GM12878 (cell line): ENCODE results near the gene ENDOD1. TPM values are rescaled to one million over a fixed set of nuclear protein-coding genes. Genes with fewer than 3 reads are reported as not detected.

Source experiments
- BMI1 ChIP-seq: fragments of 450-650 bp; IDR thresholded peaks from 2 replicates; pipeline ENCODE4 v1.6.1; 2016; ENCODE audit warnings: mild to moderate bottlenecking, moderate library complexity, borderline replicate concordance
- CBX3 ChIP-seq: fragments of 200-600 bp; sonication (generic); IDR thresholded peaks from 2 replicates; pipeline ENCODE4 v1.6.1; 2016; ENCODE audit warnings: low read depth, borderline replicate concordance
- CBX5 ChIP-seq: sonication (generic); IDR thresholded peaks from 2 replicates; pipeline ENCODE4 v1.6.1; 2016; ENCODE audit warnings: low read depth, moderate library complexity, mild to moderate bottlenecking, inconsistent platforms
- EGR1 ChIP-seq, 2 experiments: IDR thresholded peaks; 1 replicate in 1 of 2; 2 replicates in 1 of 2; pipeline ENCODE4 v1.6.1; 2011 to 2012; ENCODE audit warnings: low read depth in 2 of 2, low read length in 2 of 2, borderline replicate concordance in 1 of 2, mild to moderate bottlenecking in 1 of 2, moderate library complexity in 1 of 2
- ELK1 ChIP-seq: IDR thresholded peaks from 2 replicates; pipeline ENCODE4 v1.6.1; 2012; ENCODE audit warnings: low read depth, low read length, improper control_type of control experiment
- IKZF1 ChIP-seq: fragments of 450-650 bp; conservative IDR thresholded peaks from 2 replicates; pipeline ENCODE4 v1.6.1; 2017; ENCODE audit warnings: antibody characterized with exemption, mild to moderate bottlenecking
- LARP7 ChIP-seq: fragments of 450-650 bp; IDR thresholded peaks from 2 replicates; pipeline ENCODE4 v1.6.1; 2017; ENCODE audit warnings: mild to moderate bottlenecking
- MXI1 ChIP-seq: fragments of 150-350 bp; IDR thresholded peaks from 2 replicates; pipeline ENCODE4 v1.6.1; 2011; ENCODE audit warnings: low read depth, mild to moderate bottlenecking, inconsistent platforms, low read length, improper control_type of control experiment
- PAX8 ChIP-seq: fragments of 450-650 bp; IDR thresholded peaks from 2 replicates; pipeline ENCODE4 v1.6.1; 2017; ENCODE audit warnings: mild to moderate bottlenecking, moderate library complexity
- PRDM15 ChIP-seq: fragments of 450-650 bp; formaldehyde crosslinking; IDR thresholded peaks from 2 replicates; pipeline ENCODE4 v1.4.0; 2020; ENCODE audit warnings: mild to moderate bottlenecking, moderate library complexity
- RELA ChIP-seq: fragments of 450-650 bp; IDR thresholded peaks from 2 replicates; pipeline ENCODE4 v1.8.0; 2014; ENCODE audit warnings: borderline replicate concordance; ENCODE audit not compliant: partially characterized antibody
- RUNX3 ChIP-seq: IDR thresholded peaks from 2 replicates; pipeline ENCODE4 v1.6.1; 2012; ENCODE audit warnings: low read length, inconsistent platforms
- ZZZ3 ChIP-seq: IDR thresholded peaks from 2 replicates; pipeline ENCODE4 v1.6.1; 2011; ENCODE audit warnings: low read depth; ENCODE audit not compliant: control insufficient read depth, insufficient read length
- polyA plus RNA-seq, 11 experiments: library from polyadenylated mRNA; depleted of rRNA in 4 of 11; unstranded in 6 of 11; stranded (reverse) in 5 of 11; fragments of >200 nt; fragmentation: Nextera tagmentation in 4 of 11; fragmentation: Illumina TruSeq in 1 of 11; extraction: Ambion mirVana in 4 of 11; extraction: Trizol in 1 of 11; gene quantifications; 1 replicate in 1 of 11; 2 replicates in 10 of 11; pipeline versions ENCODE4 v1.2.1 to v1.2.3, GENCODE V29; 2011 to 2016; ENCODE audit warnings: inconsistent platforms in 2 of 11, missing spikeins in 2 of 11, low read depth in 1 of 11
- total RNA-seq, 4 experiments: library from RNA; depleted of rRNA in 3 of 4; stranded (reverse); fragments of >200 nt in 3 of 4; fragmentation: Illumina TruSeq in 1 of 4; extraction: Trizol in 1 of 4; gene quantifications; 2 replicates each; pipeline versions ENCODE4 v1.2.1 to v1.2.3, GENCODE V29; 2013 to 2021
- TF ChIP-seq, protein P1 (sequence below): fragments of 450-650 bp; IDR thresholded peaks from 2 replicates; pipeline ENCODE4 v1.6.1; 2017; ENCODE audit warnings: antibody characterized with exemption, mild to moderate bottlenecking, moderate library complexity
- TF ChIP-seq, protein P2 (sequence below): IDR thresholded peaks from 2 replicates; pipeline ENCODE4 v1.6.1; 2011; ENCODE audit warnings: low read depth, mild to moderate bottlenecking, low read length, moderate library complexity, borderline replicate concordance; ENCODE audit errors: extremely low read depth
- TF ChIP-seq, protein P3 (sequence below): IDR thresholded peaks from 2 replicates; pipeline ENCODE4 v1.6.1; 2012; ENCODE audit warnings: low read depth, low read length, improper control_type of control experiment
- TF ChIP-seq, protein P4 (sequence below): fragments of 450-650 bp; IDR thresholded peaks from 2 replicates; pipeline ENCODE4 v1.6.1; 2018; ENCODE audit warnings: mild to moderate bottlenecking, low read depth, moderate library complexity; ENCODE audit not compliant: partially characterized antibody

ENDOD1 gene
- total and polyA plus RNA-seq, 10 of the 15 experiments (the other 5 are each of a cell fraction or from before 2014, with no cell fraction given): 6.0 to 30.0 (median 12.1) TPM

DNA sequence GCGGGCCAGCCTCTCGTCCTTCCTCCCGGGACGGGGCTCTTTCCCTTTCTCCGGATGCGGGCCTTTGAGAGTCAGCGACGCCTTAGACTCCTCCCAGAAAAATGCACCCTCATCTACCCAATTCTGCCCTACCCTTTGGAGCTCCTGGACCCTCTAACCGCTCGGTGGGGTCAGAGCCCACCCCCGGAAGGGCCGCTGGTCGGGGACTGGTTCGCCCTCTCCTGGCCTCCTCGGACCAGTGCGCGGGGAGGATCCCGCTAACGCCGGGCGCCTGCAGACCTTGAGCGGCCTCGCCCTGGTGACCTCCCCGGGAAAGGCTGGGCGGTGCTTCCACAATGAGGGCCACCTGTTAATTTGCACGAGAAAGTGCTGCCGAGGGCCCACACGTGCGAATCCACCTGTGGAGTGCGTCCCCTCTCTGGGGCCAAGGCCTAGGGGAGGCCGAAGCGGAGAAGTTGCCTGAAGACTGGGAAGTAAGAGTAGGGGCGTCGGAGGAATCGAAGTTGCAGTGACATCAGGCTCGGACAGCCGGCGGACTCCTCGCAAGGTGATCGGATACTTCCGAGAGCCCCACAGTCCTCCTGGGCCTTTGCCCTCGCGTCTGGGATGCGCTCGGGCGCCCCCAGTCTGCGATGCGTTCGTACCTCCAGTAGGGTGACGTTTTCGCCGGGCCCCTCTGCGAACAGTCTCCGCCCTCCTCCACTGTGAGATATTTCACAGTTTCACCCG, 61.5 kb downstream of the ENDOD1 start (continued):
- TF ChIP-seq PRDM15 (CRISPR knock-in tag) (no peak), EGR1 (IDR thresholded peaks at IDR 0.05; ENCODE audit: borderline replicate concordance in 1 of 2, low read depth in 2 of 2, low read length in 2 of 2) (no peak), RUNX3 (no peak), CBX3 (no peak), LARP7 (peak; percentile 75), RELA (peak; percentile 68), ZZZ3 (no peak), IKZF1 (peak; percentile 79), BMI1 (no peak), CBX5 (no peak; the same call in 1 of the 2 replicates), MXI1 (peak; percentile 73), ELK1 (0 out of 2 replicates have a peak, but pooled peaks have one; percentile 36), PAX8 (no peak)
- TF ChIP-seq, protein P1, sequence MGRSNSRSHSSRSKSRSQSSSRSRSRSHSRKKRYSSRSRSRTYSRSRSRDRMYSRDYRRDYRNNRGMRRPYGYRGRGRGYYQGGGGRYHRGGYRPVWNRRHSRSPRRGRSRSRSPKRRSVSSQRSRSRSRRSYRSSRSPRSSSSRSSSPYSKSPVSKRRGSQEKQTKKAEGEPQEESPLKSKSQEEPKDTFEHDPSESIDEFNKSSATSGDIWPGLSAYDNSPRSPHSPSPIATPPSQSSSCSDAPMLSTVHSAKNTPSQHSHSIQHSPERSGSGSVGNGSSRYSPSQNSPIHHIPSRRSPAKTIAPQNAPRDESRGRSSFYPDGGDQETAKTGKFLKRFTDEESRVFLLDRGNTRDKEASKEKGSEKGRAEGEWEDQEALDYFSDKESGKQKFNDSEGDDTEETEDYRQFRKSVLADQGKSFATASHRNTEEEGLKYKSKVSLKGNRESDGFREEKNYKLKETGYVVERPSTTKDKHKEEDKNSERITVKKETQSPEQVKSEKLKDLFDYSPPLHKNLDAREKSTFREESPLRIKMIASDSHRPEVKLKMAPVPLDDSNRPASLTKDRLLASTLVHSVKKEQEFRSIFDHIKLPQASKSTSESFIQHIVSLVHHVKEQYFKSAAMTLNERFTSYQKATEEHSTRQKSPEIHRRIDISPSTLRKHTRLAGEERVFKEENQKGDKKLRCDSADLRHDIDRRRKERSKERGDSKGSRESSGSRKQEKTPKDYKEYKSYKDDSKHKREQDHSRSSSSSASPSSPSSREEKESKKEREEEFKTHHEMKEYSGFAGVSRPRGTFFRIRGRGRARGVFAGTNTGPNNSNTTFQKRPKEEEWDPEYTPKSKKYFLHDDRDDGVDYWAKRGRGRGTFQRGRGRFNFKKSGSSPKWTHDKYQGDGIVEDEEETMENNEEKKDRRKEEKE: no peak
- TF ChIP-seq, protein P2, sequence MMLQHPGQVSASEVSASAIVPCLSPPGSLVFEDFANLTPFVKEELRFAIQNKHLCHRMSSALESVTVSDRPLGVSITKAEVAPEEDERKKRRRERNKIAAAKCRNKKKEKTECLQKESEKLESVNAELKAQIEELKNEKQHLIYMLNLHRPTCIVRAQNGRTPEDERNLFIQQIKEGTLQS: no peak
- TF ChIP-seq, protein P3, sequence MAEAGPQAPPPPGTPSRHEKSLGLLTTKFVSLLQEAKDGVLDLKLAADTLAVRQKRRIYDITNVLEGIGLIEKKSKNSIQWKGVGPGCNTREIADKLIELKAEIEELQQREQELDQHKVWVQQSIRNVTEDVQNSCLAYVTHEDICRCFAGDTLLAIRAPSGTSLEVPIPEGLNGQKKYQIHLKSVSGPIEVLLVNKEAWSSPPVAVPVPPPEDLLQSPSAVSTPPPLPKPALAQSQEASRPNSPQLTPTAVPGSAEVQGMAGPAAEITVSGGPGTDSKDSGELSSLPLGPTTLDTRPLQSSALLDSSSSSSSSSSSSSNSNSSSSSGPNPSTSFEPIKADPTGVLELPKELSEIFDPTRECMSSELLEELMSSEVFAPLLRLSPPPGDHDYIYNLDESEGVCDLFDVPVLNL: no peak
- TF ChIP-seq, protein P4, sequence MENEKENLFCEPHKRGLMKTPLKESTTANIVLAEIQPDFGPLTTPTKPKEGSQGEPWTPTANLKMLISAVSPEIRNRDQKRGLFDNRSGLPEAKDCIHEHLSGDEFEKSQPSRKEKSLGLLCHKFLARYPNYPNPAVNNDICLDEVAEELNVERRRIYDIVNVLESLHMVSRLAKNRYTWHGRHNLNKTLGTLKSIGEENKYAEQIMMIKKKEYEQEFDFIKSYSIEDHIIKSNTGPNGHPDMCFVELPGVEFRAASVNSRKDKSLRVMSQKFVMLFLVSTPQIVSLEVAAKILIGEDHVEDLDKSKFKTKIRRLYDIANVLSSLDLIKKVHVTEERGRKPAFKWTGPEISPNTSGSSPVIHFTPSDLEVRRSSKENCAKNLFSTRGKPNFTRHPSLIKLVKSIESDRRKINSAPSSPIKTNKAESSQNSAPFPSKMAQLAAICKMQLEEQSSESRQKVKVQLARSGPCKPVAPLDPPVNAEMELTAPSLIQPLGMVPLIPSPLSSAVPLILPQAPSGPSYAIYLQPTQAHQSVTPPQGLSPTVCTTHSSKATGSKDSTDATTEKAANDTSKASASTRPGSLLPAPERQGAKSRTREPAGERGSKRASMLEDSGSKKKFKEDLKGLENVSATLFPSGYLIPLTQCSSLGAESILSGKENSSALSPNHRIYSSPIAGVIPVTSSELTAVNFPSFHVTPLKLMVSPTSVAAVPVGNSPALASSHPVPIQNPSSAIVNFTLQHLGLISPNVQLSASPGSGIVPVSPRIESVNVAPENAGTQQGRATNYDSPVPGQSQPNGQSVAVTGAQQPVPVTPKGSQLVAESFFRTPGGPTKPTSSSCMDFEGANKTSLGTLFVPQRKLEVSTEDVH: no peak
- TF ChIP-seq, all 136 proteins: peak for 40
